GM19372 (cell line): ENCODE results near the gene GNB1L.

ENCODE experiments used
- ATAC-seq: cut with Tn5 transposase; IDR thresholded peaks from one replicate; pipeline ENCODE4 v1.9.1; 2021; ENCODE audit warnings: mild to moderate bottlenecking, low read depth, moderate library complexity; ENCODE audit not compliant: unreplicated experiment

The GNB1L gene

DNA sequence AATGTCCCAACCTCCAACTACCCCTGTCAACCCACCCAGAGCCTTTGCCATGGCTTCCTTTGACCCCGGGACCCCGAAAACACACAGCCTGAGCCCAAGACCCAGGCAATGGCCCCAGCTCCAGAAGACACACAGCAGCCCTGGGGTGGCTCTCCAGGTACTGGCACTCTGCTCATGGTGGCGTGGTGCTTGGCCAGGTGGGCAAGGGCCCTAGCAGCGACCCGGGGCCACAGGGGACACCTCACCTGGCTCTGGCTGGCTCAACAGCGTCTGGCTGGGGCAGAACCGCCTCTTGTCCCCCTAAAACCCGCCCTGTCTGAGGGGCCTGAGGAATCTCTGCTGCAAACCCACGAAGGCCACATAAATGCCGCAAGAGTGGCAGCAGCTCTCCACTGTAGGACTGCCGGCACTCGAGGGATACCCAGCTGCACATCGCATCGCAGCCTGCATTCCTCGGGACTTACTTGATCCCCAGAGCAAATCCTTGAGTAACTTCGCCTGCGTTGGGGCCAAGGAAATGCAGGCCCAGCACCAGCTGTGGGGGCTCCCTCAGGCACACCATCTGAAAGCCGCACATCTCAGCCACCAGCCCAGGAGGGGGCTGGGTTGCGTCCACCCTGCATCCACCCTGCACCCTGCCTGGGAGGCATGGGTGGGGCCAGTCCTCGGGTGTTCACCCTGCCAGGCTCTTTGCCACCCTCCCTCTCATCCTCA is 23.1 kb upstream of the GNB1L start:
- no peak for ATAC-seq

DNA sequence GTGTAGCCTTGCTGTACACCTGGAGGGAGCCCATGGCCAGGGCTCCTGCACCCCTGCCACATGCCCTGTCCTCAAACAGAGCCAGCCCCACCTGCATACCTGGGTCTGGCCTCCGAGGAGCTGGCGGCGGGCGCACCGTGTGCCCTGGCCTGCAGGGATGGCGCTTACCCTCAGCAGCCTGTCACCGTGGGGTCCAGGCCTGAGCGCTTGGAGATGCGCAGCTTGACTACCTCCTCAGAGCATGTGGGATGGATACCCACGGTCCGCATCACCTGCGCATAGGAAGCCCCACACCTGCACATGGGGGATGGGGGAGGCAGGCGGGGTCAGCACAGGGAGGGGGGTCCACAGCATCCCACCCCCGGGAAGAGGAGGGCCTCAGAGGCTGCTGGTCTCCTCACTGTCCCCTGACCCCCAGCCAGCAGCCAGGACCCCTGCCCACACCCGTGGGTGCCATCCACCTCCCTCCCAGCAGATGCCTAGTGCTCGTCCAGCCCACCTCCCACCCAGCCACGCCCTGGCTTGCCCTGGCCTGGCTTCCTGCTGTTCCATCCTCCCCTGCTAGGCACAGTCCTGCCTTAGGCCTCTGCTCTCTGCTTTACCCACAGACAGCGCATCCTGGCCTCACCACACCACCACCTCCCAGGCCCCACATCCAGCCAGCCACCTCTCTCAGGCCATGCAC is 22.4 kb upstream of the GNB1L start:
- ATAC-seq, result no peak

DNA sequence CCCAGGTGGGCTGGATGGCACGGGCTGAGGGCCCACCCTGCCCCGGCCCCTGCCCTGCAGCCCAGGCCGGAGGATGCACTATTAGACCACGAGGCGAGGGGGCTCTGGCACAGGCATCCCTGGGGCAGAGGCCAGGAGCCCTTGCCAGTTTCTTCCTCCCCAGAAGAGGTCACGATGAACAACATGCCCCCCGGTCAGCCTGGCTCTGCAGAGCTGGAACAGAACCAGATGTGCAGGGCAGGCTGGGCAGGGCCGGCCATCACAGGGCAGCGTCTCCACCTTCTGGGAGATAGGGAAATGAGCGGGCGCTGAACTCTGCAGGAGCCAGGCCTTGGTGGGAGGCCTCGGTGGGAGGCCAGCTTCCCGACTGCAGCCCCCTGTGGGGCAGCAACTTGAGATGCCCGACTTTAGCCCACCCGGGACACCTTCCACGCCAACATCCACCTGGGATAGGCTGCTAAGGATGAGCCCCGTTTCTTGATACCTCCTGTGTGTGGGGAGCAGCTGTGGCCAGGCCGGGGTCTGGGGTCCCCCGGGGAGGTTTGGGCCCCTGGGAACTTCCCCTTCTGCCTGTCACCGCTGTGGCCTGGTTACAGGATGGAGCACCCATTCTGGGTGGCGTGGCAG is 21.8 kb upstream of the GNB1L start:
- ATAC-seq, result no peak

DNA sequence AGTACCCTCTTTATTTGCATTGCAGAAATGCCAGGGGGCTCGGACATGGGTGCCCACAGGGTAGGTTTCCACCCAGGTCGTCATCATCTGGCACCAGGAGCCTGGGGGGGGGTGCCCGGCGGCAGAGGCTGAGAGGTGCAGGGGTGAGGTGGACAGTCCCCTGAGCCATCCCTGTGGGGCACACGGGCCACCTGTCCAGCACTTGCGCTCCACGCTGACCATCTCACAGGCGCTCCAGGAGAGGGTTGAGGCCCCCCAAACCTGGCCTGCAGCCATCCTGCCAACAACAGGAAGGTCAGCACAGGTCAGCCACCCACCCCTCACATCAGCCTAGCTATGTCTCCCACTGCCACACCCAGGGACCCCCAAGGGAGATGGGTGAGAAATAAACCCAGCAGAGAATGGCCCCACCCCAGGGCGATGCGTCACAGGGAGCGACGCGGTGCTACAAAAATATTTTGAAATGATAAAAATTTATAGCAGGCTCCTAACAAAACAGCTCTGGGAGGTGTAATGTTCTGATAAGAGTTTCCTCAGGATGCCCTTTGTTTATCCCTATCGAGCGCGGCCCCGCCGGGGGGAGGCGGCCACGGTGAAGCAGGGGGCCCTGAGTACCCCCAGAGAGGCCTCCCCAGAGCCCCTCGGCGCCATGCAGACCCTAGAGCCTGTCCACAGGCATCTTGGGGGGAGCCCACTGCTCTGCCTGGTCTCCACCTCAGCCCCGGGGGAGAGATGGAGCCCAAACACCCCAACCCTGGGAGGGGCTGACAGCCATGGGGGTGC is 21.0 kb upstream of the GNB1L start:
- no peak for ATAC-seq

DNA sequence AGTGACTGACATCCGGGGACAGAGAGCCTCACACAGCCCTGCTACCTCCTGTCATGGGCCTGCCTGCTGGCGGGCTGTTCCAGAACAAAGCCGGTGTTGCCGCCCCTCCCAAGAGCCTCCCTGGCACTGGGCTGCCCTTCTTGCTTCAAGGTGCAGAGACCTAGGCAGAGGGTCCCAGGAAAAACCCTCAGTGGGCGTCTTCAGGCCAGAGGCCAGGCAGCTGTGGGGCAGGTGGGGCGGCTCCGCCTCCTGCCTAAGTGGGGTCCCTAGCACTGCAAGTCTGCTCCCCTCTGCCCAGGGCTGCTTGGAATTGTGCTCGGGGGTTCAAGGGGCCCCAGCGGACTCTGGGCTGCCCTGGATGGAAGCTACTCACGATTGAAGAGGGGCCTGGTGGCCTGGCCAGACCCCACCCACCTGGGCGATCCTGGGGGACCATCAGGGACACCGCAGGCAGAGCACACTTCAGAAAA is 20.4 kb upstream of the GNB1L start:
- no peak for ATAC-seq

DNA sequence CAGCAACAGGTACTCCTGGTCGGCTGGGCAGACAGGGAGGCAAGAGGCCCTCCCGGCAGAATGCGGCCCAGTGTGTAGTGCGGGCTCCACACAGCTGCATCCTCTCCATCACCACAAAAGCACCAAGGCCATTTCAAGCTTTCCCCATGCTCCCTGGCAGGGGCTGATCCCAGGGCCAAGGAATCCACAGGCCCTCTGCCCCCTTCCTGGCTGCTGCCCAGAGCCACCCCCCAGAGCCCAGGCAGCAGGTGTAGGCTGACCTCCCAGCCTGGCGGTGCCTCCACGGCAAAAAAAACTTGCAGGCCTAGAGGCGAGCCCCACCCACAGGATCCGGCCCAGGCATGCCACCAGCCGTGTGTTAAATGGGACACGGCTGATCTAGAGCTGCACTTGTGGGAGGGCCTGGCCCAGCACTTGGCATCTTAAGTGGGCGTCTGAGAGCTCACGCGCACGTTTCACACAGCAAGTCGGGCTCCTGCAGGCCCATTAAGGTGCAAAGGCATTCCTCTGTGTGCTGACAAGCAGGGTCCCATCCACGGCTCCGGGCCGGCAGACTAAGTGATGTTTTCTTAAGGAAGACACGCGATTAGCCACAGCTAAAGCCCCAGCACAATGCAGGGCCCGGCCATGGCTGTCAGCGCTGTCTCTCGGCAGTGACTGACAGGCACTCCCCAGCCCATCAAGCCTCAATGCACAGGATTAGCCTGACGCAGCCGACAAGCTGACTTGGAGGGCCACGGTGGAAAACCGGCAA is 19.8 kb upstream of the GNB1L start:
- ATAC-seq, result no peak

DNA sequence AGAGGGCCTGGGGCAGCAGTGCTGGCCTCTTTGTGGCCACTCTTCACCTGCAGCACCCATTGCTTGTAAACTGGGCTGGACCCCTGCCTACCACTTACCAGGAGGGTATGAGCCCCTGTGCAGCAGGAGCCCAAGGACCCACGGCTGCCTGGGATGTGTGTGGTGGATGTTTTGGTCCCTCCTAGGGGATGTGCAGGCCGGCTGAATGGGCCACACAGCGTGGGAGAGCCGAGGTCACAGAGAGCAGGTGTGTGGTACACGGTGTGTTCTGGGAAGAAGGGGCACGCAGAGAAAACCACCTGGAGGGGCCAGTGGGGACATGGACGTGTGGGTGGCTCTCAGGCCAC is 19.3 kb upstream of the GNB1L start:
- no peak for ATAC-seq

DNA sequence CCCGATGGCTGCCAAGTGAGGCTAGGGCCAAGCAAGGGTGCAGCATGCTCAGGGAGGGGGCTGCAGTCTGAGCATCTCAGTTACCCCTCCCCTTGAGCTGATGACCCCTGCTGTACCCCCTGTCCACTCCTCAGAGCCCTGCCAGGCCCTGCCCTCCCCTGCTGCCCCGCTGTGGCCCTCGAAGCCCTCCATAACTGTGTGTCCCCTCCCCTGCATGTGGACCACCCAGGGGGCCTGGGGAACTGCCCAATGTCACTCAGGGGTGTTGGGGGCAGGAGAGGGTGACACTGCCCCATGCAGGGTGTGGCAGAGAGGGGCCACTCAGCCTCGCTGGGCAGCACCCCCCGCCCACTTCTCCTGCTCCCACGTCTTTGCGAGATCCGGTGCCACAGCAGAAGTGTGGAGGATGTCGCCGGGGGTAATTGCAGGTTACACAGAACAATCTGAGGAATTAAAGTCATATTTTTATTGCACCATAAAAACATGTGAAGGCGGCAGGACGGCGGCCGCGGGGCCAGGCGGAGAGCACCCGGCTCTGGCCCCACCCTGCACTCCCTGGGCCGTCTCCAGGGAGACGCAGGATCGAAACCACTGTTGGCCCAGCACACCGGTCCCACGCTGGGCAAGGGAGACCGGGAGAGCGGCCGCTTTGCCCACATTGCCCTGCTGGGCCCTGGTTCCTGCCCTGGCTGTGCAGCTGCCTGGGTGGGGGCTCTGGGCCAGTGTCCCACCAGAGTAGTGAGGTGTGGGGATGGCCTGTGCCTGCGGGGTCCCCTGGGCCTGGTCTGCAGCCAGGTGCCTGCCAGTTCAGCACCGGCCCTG is 18.7 kb upstream of the GNB1L start:
- no peak for ATAC-seq

DNA sequence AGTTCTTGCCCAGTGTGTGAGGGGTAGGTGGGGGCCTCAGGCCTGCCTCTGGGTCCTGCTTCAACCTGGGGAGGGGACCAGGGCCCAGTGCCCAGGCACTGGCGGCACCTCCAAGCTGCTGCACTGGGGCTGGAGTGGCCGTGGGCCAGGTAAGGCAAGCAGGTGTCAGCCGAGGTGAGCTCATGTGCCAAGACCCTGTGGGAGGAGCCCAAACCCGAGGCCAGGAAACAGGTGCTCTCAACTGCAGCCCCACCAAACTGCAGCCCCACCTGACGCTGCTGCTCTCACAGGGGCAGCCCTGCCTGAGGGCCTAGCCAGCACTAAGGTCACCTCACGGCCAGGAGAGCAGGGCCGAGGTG is 18.1 kb upstream of the GNB1L start:
- ATAC-seq, result no peak

DNA sequence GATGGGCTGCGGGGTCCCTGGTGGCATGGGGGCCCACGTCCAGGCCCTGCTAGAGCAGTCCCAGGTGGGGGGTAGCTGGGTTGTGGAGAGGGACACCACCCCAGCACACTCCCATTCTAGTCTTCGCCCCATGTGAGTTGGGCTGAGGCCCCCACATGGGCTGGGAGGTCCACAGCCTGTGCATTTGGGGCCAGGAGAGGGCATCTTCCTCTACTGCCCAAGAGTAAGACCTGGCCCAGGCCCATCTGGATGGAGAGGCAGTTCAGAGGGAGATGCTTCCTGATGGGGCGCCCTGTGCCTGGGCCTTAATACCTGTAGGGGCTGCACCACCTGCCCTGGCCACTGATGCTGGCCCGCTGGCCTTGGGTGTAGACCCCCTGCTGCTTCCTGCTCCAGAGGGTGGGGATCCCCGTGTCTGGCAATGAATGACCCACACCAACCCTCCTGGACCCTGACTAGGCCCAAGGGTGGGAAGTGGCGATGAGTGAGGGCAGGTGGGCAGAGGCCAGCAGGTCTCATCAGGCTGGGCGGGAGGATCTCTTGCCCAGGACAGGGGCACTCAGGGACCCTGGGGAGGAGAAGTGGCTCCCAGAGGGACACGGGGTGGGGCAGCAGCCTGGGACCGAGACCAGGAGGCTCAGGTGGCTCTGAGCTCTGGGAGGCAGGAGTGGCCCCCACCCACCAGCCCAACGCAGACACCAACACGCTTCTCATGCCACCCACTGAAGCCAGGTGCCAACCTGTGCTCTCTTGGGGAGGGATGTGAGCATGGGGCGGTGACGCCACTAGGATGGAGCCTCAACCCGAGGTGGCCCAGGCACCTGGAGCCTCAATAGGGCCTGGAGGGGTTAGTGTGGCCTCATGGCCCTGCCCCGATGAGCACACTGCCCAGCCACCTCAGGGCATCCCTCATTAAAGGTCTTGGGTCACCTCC is 17.4 kb upstream of the GNB1L start:
- no peak for ATAC-seq

DNA sequence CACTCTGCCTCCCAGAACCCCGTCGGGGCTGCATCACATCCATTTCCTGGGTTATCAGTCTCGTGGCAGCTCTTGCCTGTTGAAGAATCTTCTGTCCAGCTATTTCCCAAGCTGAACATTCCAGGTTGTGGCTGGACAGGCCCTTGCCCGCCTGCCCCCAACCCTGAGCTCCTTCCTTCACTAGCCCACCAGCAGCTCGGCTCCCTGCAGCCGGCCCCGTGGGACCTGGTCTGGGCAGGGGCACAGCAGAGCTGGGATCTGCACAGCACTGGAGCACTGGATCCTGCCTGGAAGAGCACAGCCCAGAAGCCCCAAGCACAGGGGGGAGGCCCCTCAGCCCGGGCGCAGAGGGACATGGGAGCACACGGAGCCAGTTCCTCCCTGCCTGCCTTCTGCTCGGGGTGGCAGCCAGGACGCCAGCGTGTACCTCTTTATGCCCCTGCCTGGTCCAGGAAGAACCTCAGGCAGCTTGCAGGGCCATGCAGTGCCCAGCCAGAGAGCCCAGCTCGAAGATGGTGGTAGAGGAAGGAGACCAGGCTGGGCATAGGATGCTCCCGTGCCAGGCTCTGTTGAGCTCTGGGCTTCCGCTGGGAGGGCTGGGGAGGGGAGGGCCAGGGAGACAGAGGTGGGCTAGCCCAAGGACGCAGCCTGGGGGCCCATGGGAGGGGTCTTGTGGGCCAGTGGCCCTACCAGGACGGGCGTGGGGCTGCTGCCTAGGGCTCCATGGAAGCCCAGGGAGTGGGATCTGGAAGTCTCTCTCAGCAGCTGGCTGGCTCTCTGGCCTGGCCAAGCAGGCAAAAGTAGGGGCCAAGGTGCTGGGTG is 16.6 kb upstream of the GNB1L start:
- no peak for ATAC-seq

DNA sequence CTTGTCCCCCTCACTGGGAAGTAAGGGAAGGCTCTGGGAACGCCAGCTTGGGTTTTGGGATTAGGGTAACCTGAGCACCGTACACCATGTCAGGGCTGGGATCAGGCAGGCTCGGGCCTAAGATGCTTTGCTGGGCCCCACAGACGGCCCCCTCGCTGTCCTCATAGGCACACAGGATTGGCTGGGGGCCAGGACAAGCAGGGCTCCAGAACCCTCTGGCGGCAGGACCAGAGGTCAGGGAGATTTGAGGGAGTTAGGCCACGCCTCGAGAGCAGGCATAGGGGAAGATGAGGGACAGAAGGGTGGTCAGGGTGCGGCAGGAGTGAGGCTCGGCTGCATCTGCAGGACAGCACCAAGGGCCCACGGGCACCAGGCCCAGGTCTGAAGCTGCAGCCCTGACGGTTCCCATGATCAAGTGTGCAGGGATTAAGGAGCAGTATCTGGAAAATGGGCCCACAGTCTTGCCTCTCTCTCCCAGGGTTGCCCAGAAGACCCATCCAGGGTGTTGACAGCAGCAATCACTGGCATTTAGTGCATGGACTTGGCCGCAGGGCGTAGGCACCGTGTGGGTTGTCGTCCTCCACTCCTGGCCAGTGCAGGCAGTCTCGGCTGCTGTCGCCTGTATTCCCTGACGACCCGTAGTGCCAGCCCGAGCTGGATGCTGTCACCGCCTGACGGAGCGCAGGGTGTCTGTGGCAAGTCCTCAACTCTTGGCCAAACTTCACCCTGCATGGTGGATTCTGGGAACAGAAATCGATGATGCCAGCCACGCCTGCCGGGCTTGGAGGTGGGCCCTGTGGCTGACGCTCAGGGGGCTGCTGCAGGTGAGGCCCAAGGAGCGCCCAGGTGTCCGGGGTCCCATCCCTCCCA is 15.7 kb upstream of the GNB1L start:
- no peak for ATAC-seq

DNA sequence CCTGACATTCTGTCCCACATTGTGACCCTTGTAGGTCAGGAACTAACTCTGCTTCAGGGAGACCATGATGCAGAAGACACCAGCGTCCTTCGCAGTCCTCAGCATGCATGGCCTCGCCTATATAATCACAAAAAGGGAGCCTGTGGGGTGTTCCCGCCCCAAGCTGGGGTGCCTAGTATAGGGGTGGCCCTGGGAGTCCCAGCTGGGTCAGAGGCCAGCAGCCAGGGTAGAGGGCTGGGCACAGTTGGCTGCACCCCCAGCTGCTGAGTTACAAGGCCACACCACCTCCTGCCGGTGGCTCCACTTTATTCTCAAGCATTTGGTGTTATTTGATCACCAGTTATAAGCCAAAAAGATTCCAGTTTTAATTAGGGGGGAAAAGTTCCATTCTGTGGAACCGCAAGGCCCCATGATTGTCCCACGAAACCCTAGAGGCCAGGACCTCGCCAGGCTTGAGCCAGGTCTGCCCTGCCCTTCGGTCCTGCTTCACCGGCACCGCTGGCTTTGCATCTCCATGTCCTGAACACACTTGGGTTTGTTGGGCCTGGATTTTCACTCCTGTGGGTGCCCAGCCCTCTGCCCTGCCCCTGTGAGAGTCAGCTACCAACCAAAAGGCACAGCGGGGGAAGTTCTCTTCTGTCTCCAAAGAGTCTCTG is 15.0 kb upstream of the GNB1L start:
- ATAC-seq, result no peak

DNA sequence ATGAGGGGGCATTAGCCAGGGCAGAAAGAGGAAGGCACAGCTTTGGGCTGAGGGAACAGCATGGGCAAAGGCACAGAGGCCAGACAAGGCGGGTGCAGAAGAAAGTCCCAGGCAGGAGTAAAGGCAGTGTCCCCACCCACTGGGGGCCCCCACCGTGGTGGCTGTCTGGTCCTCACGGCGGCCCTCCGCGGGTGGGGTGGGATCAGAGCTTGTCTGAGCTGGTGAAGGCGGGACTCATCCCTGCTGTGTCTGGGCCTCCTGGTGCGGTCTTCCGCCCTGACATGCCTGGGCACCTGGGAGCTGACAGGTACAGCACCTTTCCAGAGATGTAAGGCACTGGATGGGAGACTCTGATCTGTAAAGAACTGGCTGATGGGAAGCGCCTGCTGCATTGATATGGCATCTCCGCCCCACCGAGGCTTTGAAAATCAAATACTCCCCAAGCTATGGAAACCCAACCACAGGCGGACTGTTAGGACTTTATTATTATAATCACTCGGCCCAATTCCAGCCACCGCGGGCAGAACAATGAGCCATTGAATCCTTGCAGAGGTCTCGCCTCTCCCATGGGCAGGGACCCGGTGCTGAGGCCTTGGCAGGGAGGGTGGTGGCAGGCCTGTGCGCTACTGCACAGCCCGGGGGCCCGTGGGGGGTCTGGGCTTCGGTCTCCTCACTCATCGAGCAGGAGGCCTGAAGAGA is 14.2 kb upstream of the GNB1L start:
- ATAC-seq, result no peak

DNA sequence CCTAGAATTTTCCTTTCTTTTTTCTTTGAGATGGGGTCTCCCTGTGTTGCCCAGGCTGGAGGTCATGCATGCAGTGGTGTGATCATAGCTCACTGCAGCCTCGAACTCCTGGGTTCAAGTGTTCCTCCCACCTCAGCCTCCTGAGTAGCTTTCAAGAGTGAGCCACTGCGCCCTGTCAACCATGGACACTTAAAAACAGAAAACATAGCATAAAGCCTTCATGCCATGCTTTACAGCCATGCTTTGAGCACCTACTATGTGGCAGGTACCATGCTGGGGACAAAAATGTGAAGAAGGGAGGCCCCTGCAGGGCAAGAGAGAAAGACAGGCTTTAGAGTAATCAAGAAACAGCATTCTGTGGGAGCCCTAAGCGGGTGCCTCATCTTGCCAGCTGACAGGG is 13.7 kb upstream of the GNB1L start:
- no peak for ATAC-seq

DNA sequence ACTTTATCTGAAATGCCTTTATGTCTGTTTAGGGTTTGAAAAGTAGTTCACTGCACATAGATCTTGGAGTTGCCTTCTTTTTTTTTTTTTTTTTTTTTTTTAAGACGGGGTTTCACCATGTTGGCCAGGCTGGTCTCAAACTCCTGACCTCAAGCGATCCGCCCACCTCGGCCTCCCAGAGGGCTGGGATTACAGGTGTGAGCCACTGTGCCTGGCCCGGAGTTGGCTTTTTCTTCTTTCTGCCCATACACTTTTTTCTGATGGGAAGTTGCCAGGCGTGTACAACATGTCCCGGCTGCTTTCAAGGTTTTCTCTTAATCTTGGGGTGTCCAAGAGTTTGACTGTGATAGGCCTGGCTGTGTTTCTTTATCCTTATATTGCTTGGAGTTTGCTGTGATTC is 12.9 kb upstream of the GNB1L start:
- ATAC-seq, result no peak
